HG03521 (cell line): Measurements from ENCODE around the gene THSD4.
A peak's percentile ranks its signal among the peaks of the same experiment; 100 is the strongest.

Experiments used
- ATAC-seq: cut with Tn5 transposase; IDR thresholded peaks from one replicate; pipeline ENCODE4 v1.9.1; 2021; ENCODE audit warnings: mild to moderate bottlenecking, moderate library complexity; ENCODE audit not compliant: unreplicated experiment

The THSD4 gene

DNA sequence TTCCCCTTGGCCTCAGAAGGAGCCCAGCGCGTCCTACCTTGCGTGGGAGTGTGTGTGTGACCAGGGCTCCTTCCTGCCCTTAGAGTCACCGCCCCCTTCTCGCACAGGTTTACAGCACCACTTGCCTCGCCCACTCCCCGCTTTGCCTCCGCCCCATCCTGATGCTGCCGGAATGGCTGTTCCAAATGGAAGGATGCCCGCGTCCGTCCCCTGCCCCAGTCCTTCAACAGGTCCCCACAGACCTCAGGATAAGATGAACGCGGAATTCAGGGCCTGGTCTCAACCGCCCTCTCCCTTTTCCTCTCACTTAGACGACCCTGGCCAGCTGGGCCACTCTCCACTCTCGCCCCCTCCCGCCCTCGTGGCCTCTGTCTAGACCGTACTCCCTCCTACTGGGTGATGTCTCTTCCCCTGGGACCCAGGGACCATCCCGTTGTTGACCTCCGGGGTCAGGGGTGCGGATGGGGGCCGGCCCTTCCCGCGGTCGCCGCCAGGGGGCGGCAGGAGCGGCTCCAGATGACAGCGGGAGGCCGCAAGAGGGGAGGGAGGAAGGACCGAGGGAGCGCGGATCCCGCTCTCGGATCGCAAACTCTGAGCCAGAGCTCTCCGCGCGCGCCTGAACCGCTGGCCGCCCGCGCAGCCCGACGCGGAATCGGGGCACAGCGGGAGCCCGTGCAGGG is at the start of gene THSD4:
THSD4 (plus strand) TSS at position 585 of the 680 bp plus-strand sequence.
- peak; percentile 74 for ATAC-seq

GRCh38 chr15:71066983-71067382 is 48.3 kb upstream of the THSD4 start:
- ATAC-seq, result no peak

DNA sequence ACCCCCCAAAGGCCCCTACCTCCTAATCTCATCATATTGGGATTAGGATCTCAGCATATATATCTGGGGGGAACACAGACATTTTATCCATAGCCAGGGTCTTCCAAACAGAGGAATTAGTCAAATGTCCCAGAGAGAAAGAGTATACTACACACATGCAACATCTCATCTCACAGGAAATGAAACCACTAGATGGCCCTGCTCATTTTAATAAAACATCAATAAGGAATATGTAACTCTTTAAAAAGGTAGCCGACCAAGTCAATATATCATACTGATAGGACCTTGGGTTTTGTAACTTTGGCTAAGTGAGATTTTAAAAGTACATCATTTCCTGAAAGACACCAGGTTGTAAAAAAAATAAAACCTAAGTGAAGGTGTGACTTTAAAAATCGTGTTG is 45.6 kb upstream of the THSD4 start:
- no peak for ATAC-seq

DNA sequence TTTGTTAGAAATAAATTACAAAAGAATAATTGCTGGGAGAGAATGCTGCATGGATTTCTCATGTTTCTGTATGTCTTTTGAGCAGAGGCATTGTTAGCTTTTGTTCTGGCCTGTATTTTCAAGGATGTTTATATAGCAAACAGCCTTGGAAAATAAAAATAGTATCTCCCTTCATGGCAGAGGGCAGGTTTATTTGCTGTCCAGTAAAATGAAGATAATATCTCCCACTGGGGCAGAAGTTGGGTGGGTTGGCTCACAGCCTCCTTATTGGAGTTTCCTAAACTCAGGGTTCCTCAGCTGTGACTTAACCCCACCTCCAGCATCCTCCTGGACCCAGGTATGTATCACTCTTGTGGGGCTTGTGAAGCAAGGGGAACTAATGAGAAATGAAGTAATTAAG is 43.7 kb upstream of the THSD4 start:
- ATAC-seq, result no peak

DNA sequence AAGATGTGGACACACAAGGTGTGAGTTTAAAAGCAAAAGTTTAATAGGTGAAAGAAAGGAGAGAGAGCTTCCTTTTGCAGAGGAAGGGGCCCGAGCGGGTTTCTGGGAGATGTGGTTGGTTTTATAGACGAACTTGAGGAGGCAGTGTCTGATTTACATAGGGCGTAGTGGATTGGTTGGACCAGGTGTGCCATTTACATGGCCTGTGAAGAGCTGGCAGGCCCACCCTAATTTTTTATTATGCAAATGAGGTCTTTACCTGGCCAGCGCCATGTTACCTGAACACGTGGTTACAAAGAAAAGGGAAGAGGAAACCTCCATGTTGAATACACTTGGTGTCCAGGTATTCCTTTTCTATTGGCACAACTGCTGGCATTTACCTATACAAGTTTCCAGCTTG is 42.8 kb upstream of the THSD4 start:
- no peak for ATAC-seq

- no peak for ATAC-seq
Measured at GRCh38 chr15:71078506-71079207, 36.6 kb upstream of the THSD4 start.

DNA sequence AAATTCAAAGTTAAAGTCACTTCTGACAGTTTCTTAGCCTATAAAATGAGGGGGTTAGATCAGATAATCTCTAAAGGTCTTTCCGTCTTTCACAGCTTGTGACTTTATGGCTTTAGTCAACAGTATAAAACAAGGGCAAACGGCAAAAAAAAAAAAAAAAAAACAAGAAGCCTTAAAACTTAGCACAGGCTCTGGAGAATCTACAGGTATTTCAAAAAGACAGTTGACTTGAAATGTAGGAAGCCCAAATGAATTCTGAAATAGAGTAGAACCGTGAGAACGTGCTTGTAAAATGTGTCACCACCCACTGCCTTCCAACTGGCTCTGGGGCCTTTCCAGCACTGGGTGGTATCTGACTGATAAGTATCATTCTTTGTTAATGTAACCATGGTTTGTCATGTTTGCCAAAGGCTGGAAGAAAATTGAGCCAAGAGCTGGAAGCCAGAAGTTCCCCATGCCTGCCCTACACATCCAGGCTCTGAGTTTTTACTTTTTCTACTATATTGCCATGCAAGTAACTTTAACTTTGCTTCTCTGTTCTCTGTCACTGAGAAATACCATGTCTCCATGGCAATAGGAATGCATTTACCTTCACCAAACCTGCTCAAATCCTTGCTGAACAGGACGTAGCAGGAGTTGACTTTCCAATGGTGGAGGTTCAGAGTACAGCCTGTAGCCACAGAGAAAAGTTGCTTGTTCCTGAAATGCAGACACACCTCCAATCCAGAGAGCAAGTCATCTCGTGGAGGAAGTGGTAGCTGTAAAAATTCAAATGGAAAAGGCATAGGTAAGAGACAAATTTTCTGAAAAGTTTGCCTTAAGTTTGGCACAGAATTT is 35.8 kb upstream of the THSD4 start:
- ATAC-seq, result no peak

- ATAC-seq, result no peak
Measured at GRCh38 chr15:71080166-71080565, 35.1 kb upstream of the THSD4 start.

- no peak for ATAC-seq
Measured at GRCh38 chr15:71080705-71081104, 34.6 kb upstream of the THSD4 start.

GRCh38 chr15:71082803-71083202 is 32.5 kb upstream of the THSD4 start:
- ATAC-seq, result no peak

DNA sequence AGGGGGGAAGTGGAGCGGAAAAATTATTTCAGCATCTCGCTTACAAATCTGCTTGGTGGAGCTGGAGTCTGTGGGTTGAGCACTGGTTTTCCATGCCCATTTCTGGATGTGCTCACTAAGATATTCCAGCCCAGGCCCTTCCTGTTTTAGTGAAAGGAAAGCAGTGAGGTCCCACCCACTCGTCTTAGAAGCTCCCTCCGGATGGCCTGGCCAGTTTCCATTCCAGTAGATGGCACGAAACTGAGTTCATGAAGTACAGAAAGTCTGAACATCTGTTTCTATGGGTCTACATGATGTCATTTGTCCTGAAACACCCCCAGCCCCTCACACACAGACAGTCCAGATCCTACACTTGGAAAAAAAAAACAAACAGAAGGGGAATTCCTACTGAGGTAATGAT is 31.9 kb upstream of the THSD4 start:
- no peak for ATAC-seq

- no peak for ATAC-seq
Measured at GRCh38 chr15:71084264-71084663, 31.0 kb upstream of the THSD4 start.

DNA sequence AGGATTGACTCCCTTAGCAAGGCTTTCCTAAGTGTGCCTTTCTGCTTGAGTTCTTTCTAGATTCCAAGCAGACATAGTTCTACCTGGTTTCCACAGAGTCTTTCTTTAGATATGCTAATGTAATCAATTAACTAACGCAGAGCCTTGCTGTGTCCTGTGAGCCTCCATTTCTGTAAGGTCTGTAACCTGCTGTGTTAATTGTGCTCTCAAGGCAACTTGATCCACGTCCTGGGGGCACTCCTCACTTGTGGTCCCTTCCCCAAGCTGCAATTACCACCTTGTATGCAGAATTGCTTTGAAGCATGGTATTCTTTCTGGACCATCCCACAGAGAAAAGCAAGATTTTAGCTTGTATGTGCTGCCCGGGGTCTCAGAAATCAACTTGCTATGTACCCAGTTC is 29.5 kb upstream of the THSD4 start:
- no peak for ATAC-seq

GRCh38 chr15:71088155-71088554 is 27.1 kb upstream of the THSD4 start:
- no peak for ATAC-seq

- no peak for ATAC-seq
Measured at GRCh38 chr15:71088683-71089082, 26.6 kb upstream of the THSD4 start.

- no peak for ATAC-seq
Measured at GRCh38 chr15:71089801-71090200, 25.5 kb upstream of the THSD4 start.

- no peak for ATAC-seq
Measured at GRCh38 chr15:71091601-71092000, 23.7 kb upstream of the THSD4 start.

DNA sequence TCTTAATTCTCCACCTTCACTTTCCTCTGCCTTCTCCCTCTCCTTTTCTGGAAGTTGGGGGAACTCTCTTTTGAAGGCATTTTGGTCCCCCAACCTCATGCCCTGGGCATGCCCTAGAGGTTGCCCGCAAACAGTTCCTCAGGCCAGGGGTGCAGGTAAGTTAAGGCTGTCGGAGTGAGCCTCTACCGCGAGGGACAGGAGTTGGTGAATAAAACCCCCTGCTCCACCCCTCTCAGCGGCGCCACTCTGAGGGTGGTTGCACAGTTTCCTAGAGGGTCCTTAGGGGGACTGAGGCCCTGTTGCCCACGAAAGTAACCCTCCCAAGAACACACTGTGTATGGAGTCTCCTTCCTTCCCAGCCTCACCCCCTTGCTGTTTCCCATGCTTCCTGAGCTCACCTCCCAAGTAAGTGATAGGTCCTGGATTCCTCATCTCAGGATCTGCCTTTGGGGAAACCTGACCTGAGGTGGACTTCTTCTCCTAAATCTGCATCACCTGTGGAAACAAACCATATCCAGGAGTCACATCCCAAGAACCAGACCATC is 23.1 kb upstream of the THSD4 start:
- no peak for ATAC-seq

GRCh38 chr15:71093054-71094024 is 21.9 kb upstream of the THSD4 start:
- no peak for ATAC-seq

GRCh38 chr15:71094137-71094536 is 21.1 kb upstream of the THSD4 start:
- no peak for ATAC-seq
